Measurements from ENCODE around the gene SLIT3.

Gene SLIT3

DNA sequence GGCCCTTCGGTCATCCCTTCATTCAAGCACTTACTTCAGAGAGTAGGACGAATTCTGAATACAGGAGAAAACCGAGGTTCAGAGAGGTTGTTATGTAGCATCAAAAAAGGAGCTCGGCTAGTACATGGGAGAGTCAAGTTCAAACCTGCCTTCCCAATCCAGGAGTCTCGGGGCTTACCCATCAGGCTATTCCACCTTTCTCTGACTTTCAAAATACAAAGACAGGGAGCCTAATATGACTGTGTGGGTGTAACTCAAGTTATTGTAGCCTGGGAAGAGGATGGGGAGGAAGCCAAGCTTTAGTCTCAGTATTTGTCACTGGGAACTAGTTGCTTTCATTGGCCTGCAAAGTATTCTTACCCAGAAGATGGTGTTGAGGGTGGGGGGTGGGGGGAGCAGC is 447.0 kb downstream of the SLIT3 start:
- DNase-seq: no peak

DNA sequence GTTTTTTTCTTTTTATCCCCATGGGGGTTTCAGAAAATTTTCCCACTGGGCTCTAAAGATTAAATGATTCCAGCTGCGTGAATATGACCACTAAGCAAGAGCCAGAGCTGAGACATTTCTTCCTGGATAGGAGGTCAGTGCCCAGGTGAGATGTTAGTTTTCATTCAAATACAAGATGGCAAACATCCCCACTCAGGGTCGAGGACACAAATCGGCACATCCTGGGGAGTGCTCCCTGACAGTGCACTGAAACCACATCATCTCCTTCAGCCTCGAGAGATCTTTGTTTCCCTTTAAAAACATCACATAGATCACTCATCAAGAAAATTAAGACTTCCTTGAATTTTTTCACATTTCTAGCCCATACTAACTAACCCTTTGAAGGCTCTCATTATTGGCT is 448.6 kb downstream of the SLIT3 start:
- no peak for DNase-seq

DNA sequence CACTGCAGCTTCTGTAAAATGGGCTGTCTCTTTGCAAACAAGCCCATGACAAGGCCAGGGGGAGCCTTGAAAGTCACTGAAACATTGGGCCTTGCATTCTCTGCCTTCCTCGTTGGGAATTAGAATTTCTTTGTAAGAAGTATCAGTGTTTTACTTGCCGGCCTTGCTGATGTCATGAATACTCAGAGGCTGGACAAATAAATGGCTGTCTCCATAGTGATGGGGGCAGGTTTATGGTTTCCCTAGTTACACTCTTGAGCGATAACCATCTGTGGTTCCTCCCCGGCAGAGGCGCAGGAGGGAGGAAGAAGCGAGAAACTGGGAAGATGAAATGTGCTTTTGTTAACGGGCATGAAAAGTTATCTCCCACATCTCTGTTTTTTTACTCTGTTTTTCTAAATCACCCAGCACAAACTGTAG is 449.0 kb downstream of the SLIT3 start:
- peak; percentile 62 for DNase-seq

GRCh38 chr5:168850683-168851082 is 450.3 kb downstream of the SLIT3 start:
- no peak for DNase-seq

DNA sequence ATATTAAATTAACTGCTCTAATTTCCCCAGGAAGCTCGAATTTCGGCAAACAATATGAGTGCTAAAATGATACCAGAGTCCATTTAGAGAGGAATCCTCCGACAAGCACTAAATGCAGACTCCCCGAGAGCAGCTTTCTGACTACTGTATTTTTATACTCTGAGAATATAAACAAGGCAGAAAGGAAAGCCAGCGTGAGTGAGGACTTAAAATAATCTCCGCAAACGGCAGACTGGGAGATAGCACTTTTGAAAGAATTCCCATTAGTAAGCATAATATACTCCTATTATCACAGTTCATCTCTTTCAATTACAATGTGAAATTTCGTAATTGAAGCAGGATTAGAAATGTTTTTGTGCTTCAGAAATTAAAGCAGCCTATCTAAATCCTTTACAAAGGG is 452.4 kb downstream of the SLIT3 start:
- DNase-seq: no peak

- DNase-seq: no peak
Measured at GRCh38 chr5:168847511-168848073, 453.3 kb downstream of the SLIT3 start.

- DNase-seq: no peak
Measured at GRCh38 chr5:168844922-168845296, 456.0 kb downstream of the SLIT3 start.

DNA sequence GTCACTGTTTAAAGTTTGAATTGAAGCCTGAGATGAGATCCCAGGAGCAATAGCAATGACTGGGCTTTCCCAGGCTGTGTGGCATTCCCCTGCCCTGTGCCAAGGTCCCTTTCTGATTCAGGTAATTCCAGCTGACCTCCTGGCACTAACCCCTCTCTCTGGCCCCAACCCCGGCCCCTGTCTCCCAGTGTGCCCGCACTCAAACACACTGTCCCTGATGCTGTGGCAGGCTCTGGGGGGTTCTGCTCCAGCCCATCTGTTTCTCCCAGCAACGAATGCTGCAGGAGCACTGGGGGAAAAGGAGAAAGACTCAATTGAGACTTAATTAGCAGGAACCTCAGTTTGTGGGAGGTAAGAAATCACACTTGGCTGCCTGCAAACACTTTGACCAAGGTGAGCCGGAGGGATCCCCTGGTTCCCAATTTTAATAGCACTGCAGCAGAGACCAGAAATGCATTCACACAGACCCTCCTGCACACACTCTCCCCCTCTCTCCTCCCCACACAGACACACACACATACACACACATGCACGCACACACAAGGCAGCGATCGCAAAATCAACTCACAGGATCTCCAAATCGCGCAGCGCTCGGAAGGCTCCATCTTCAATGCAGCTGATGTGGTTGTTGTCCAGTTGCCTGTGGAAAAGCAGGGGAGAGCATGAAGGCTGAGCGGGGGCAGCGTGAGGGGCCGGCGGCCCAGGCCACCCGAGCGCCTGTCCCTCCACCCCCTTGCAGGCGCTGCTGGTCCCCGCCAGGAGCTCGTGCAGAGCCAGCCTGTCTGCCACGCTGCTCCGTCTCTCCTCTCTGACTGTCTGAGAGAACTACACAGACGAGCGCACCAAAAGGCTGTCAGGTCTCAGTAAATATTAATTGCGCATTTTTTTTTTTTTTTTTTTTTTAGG is 456.7 kb downstream of the SLIT3 start:
- no peak for DNase-seq

DNA sequence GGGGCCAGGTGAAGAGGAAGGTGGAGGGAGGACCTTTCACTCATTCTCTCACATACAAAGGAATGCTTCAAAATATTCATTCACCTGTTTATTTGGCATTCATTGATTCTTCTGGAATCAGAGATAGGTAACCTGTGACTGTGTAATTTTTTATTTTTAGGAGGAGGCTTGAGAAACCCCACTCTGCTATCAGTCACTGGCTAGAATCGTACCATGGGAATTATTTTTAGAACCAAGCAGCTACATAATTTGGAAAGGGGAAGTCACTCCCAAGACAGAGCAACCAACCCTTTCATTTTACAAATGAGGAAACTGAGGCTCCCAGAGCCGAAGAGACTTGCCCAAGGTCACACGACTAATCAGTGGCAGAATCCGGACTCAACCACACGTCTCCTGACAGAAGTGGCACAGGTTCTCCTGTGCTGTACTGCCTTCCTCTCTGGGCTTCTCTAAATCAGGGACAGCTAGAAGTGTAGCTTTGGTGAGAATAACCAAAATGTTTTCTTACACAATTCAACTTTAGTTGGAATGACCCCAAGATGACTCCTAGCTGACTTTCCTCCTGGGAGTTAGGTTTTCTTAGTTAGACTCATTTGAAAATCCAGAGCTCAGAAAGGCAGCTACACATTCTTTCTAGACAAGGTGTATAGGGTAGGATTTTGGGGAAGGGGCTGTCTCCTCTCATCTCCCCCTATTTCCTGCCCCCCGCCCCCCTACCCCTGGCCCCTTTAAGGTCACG is 457.5 kb downstream of the SLIT3 start:
- DNase-seq: peak; percentile 49

- no peak for DNase-seq
Measured at GRCh38 chr5:168842571-168843205, 458.3 kb downstream of the SLIT3 start.

DNA sequence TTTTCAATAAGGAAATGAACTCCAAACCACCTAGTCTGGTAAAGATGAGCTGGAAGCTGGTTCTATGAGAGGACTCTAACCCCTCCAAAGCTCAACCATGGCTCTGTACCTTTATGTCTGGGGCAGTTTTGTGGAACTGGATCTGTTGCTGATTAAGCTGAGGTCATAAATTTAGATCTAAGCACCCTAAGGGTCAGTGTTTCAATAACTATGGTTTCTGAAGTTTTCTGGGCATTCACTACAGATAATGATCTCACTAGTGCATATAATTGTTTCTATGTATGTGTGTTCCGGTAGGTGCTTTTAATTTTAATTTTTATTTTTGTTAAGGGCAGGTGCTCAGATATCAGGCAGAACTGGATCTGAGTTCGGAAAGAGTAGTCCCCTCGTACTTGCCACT is 463.1 kb downstream of the SLIT3 start:
- no peak for DNase-seq

DNA sequence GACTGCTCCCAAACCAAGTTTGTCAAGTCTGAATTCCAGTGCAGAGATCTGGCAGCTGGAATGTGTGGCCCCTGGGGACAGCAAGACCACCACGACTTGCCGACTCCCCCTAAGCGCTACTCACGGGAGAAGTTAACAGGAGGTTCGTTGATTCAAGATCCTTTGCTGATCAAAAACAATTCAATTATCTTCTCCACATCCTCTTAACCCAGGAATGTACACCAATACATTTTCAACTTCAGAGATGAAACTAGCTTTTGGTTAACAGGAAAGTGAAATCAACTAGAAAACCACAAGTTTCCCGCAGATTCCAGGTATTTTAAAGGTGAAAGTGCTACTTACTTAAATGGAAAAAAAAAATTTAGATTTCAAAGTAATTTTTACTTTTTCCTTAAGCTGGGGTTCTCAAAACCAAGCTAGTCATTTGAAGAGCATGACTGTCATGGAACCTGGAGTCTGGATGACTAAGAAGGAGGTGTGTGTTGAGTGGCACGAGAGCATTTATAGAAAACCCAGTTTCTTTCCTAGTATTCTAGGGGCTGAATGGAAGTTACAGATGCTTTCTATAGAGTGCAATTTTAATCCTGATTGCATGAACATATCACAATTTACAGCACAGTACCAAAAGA is 464.2 kb downstream of the SLIT3 start:
- DNase-seq: no peak

- no peak for DNase-seq
Measured at GRCh38 chr5:168833936-168834335, 467.0 kb downstream of the SLIT3 start.

- no peak for DNase-seq
Measured at GRCh38 chr5:168833383-168833782, 467.6 kb downstream of the SLIT3 start.

GRCh38 chr5:168832308-168832707 is 468.6 kb downstream of the SLIT3 start:
- DNase-seq: no peak

GRCh38 chr5:168831383-168831782 is 469.6 kb downstream of the SLIT3 start:
- DNase-seq: no peak

GRCh38 chr5:168830833-168831232 is 470.1 kb downstream of the SLIT3 start:
- no peak for DNase-seq

- no peak for DNase-seq
Measured at GRCh38 chr5:168829922-168830417, 471.0 kb downstream of the SLIT3 start.

DNA sequence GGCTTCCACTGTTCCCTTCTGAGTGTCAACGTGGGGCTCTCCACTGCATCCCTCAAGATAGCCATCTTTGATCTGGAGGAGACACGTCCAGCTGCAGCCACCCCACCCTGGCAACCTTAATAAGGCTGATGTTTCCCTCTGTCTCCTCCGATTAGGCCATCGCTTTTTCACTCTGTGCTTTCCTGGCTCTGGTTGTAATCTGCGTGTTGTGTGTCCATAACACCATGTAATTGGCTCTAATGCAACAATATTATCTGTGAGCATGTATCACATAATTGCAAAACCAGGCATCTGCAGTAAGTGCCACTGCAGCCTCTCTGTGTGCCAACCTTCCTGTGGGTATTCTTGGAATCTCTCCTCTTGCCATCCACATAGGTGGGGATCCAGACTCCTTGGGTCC is 471.9 kb downstream of the SLIT3 start:
- no peak for DNase-seq

GRCh38 chr5:168827636-168828035 is 473.3 kb downstream of the SLIT3 start:
- DNase-seq: no peak

DNA sequence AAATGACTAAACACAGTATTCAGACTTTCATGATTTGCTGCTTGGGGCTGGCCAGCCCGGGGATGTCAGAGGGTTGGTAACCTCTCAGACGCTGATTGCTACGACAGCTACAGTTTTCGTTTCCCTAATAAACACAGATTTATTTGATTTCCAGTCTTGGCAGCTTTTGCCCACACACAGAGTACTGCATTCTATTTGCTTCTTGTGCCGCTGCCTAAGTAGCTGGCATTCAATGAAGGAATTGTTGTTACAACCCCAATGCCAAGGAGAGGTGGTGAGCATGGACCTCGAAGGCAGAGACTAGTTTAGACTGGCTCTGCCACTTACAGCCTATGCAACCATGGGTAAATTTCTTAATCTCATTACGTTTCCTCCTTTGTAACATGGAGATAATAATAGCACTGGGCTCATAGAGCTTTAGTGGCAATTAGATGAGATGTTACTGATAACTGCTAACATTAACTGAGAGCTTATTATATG is 474.7 kb downstream of the SLIT3 start:
- no peak for DNase-seq

DNA sequence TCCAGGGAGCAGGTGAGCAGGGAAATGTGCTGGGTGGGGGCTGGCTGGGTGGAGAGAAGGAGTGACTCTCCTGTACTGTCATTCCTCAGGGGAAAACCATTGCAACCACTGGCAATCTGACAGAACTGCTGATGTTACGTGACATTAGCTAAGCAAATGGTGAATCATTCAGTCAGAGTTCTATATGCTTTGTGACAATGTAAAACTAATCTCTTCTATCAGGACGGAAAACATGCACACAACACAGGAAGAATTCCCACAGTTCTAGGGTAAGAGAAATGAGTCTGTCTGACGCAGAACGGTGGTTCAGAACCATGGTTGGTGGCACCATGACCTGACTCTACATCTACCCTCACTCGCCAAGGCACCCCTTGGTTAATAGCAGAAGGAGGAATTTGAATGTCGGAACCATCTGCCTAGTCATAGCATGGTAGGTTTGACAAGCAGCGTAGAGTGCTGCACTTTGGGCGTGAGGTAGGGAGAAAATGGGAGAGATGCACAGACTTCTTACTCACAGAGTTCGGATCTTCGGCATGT is 478.1 kb downstream of the SLIT3 start:
- peak; percentile 84 for DNase-seq
